Stimulated activated naive B cell treated with anti-CD40 and anti-IgM and Interleukin-4, amounts not matched to agents 10 μg/mL and 1 μg/mL and 100 μg/mL, for 72 hours (primary cell): ENCODE data around the gene RNF115.
A peak's percentile ranks its signal among the peaks of the same experiment; 100 is the strongest.
"Not testable (repeated sequence)": the region's sequence is repeated elsewhere in the genome, so short reads cannot be mapped to it uniquely, and the experiment has no call there.

Experiments
- ATAC-seq, 2 donors: fragments of 150-1000 bp; cut with Tn5 transposase; replicated peaks; 2 replicates each; pipeline ENCODE4 v1.10.0; 2021; ENCODE audit warnings: moderate library complexity in 1 of 2
- DNase-seq: peaks from one replicate; pipeline ENCODE4 v3.0.0; 2021
- H3K27ac Mint-ChIP-seq: one replicate; pipeline ENCODE4 v1.8.0; 2022; ENCODE audit warnings: mild to moderate bottlenecking, mixed read lengths
- H3K27me3 Mint-ChIP-seq, 2 donors: one replicate each; pipeline ENCODE4 v1.8.0; 2022; ENCODE audit warnings: mixed read lengths in 2 of 2
- H3K36me3 Mint-ChIP-seq, 2 donors: one replicate each; pipeline ENCODE4 v1.8.0; 2022; ENCODE audit warnings: mixed read lengths in 2 of 2, mild to moderate bottlenecking in 1 of 2
- H3K4me1 Mint-ChIP-seq, 2 donors: one replicate each; pipeline ENCODE4 v1.8.0; 2022; ENCODE audit warnings: mixed read lengths in 2 of 2, mild to moderate bottlenecking in 1 of 2
- H3K4me3 Mint-ChIP-seq, 2 donors: one replicate each; pipeline ENCODE4 v1.8.0; 2022; ENCODE audit warnings: mild to moderate bottlenecking in 2 of 2, mixed read lengths in 2 of 2, moderate library complexity in 1 of 2
- H3K9me3 Mint-ChIP-seq, 2 donors: one replicate each; pipeline ENCODE4 v1.8.0; 2022; ENCODE audit warnings: mixed read lengths in 2 of 2, mild to moderate bottlenecking in 1 of 2

Gene RNF115

GRCh38 chr1:145777357-145778145 is 46.3 kb downstream of the RNF115 start:
- no peak for DNase-seq
- Mint-ChIP-seq H3K4me3 (no peak overlapping the region), H3K36me3 (peaks cover 17 to 29% of the 10 kb centered on the region in 2 donors), H3K9me3 (no peaks in the 10 kb centered on the region), H3K4me1 (peaks cover 0 to 10% of the 10 kb centered on the region in 2 donors), H3K27ac (peak overlapping the region; percentile 49), H3K27me3 (no peaks in the 10 kb centered on the region)
- no peak for ATAC-seq

GRCh38 chr1:145773423-145773822 is 50.5 kb downstream of the RNF115 start:
- peaks cover 0 to 10% of the 10 kb centered on the region in 2 donors for H3K4me1 Mint-ChIP-seq
- peak overlapping the region; percentile 68 for H3K27ac Mint-ChIP-seq
- ATAC-seq, result no peak

DNA sequence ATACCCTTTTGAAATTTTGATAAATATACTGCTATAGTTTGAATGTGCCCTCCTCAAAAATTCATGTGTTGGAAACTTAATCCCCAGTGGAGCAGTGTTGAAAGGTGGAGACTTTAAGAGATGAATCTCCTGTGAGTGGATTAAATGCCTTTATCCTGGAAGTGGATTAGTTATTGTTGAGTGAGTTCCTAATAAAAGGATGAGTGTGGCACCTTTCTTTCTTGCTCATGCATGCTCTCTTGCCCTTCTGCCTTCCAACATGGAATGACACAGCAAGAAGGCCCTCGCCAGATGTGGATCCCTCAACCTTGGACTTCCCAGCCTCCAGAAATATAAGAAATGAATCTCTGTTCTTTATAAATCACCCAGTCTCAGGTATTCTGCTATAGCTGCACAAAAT is 52.8 kb downstream of the RNF115 start:
- H3K9me3 Mint-ChIP-seq, result no peaks in the 10 kb centered on the region
- no peak overlapping the region for H3K4me3 Mint-ChIP-seq
- H3K4me1 Mint-ChIP-seq, result peaks cover 0 to 10% of the 10 kb centered on the region in 2 donors
- no peaks in the 10 kb centered on the region for H3K27me3 Mint-ChIP-seq
- DNase-seq (no peak), ATAC-seq (no peak)
- H3K27ac Mint-ChIP-seq, result no peak overlapping the region
- peaks cover 36 to 41% of the 10 kb centered on the region in 2 donors for H3K36me3 Mint-ChIP-seq

More at GRCh38 chr1:145773423-145773822, 50.5 kb downstream of the RNF115 start:
- Mint-ChIP-seq H3K4me3 (no peak overlapping the region), H3K9me3 (no peaks in the 10 kb centered on the region), H3K36me3 (peaks cover 28 to 35% of the 10 kb centered on the region in 2 donors), H3K27me3 (no peaks in the 10 kb centered on the region)
- no peak for DNase-seq

DNA sequence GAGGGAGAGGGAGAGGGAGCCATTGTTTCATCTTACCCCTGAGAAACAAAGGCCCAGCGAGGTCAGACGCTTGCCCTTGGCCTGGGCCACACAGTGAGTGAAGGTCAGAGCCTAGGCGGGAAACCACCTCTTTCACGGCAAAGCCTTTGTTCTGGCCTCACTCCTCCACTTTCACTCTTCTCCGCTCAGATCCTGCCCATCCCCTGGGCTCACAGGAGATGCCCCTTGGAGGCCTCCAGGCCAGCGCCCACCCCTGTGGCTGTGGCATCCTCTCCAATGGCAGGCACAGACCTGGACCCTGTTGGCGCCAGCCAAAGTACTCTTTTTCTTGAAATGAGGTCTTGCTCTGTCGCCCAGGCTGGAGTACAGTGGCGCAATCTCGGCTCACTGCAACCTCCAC is 55.9 kb downstream of the RNF115 start:
- DNase-seq, H3K4me3 Mint-ChIP-seq, H3K9me3 Mint-ChIP-seq, H3K27me3 Mint-ChIP-seq, H3K27ac Mint-ChIP-seq, ATAC-seq, H3K4me1 Mint-ChIP-seq: not testable (repeated sequence)
- peaks cover 36 to 44% of the 10 kb centered on the region in 2 donors for H3K36me3 Mint-ChIP-seq

DNA sequence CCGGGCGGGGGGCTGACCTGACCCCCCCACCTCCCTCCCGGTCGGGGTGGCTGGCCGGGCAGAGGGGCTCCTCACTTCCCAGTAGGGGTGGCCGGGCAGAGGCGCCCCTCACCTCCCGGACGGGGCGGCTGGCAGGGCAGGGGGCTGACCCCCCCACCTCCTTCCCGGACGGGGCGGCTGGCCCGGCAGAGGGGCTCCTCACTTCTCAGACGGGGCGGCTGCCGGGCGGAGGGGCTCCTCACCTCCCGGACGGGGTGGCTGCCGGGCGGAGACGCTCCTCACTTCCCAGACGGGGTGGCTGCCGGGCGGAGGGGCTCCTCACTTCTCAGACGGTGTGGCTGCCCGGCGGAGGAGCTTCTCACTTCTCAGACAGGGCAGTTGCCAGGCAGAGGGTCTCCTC is 57.0 kb downstream of the RNF115 start:
- not testable (repeated sequence) for H3K4me3 Mint-ChIP-seq, H3K4me1 Mint-ChIP-seq, H3K9me3 Mint-ChIP-seq, H3K27me3 Mint-ChIP-seq, ATAC-seq, DNase-seq, H3K27ac Mint-ChIP-seq
- peaks cover 34 to 42% of the 10 kb centered on the region in 2 donors for H3K36me3 Mint-ChIP-seq

DNA sequence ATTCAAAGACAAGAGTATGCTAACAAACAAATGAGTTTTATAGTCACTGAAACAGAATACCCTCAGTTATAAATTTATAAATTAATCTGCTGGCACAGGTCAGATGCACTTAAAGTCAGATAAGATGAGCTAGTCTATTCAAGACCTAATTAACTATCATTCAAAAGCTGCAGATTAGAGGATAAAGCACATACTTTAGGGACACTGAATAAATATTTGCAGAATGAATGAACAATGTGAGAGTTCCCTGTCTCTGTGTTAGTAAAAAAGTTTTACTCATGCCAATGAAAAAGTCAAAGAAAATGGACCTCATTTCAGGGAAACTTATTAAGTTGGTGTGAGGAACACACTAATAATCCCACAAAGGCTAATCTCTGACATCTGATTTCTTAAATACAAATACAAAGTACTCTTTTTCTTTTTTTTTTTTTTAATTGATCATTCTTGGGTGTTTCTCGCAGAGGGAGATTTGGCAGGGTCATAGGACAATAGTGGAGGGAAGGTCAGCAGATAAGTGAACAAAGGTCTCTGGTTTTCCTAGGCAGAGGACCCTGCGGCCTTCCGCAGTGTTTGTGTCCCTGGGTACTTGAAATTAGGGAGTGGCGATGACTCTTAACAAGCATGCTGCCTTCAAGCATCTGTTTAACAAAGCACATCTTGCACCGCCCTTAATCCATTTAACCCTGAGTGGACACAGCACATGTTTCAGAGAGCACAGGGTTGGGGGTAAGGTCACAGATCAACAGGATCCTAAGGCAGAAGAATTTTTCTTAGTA is 58.1 kb downstream of the RNF115 start:
- H3K9me3 Mint-ChIP-seq, DNase-seq, H3K27ac Mint-ChIP-seq, H3K27me3 Mint-ChIP-seq, H3K4me1 Mint-ChIP-seq, ATAC-seq, H3K4me3 Mint-ChIP-seq: not testable (repeated sequence)
- peaks cover 35 to 45% of the 10 kb centered on the region in 2 donors for H3K36me3 Mint-ChIP-seq

DNA sequence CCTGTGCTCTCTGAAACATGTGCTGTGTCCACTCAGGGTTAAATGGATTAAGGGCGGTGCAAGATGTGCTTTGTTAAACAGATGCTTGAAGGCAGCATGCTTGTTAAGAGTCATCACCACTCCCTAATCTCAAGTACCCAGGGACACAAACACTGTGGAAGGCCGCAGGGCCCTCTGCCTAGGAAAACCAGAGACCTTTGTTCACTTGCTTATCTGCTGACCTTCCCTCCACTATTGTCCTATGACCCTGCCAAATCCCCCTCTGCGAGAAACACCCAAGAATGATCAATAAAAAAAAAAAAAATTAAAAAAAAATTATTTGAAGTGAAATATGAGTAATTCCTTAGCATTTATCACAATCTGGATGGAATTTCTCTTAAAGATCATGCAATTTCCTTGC is 58.8 kb downstream of the RNF115 start:
- not testable (repeated sequence) for H3K27ac Mint-ChIP-seq, H3K9me3 Mint-ChIP-seq, H3K27me3 Mint-ChIP-seq, H3K4me1 Mint-ChIP-seq, H3K4me3 Mint-ChIP-seq, DNase-seq, ATAC-seq
- H3K36me3 Mint-ChIP-seq, result peaks cover 40 to 50% of the 10 kb centered on the region in 2 donors

DNA sequence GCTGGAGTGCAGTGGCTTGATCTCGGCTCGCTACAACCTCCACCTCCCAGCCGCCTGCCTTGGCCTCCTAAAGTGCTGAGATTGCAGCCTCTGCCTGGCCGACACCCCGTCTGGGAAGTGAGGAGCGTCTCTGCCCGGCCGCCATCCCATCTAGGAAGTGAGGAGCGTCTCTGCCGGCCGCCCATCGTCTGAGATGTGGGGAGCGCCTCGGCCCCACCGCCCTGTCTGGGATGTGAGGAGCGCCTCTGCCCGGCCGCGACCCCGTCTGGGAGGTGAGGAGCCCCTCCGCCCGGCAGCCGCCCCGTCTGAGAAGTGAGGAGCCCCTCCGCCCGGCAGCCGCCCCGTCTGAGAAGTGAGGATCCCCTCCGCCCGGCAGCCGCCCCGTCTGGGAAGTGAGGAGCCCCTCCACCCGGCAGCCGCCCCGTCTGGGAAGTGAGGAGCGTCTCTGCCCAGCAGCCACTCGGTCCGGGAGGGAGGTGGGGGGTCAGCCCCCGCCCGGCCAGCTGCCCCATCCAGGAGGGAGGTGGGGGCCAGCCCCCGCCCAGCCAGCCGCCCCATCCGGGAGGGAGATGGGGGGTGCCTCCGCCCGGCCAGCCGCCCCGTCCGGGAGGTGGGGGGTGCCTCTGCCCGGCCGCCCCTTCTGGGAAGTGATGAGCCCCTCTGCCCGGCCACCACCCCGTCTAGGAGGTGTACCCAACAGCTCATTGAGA is 59.5 kb downstream of the RNF115 start:
- not testable (repeated sequence) for H3K27me3 Mint-ChIP-seq, H3K4me1 Mint-ChIP-seq, H3K9me3 Mint-ChIP-seq, H3K27ac Mint-ChIP-seq, ATAC-seq, H3K4me3 Mint-ChIP-seq, DNase-seq
- H3K36me3 Mint-ChIP-seq, result peaks cover 44 to 56% of the 10 kb centered on the region in 2 donors

- not testable (repeated sequence) for H3K4me1 Mint-ChIP-seq, H3K9me3 Mint-ChIP-seq, ATAC-seq, DNase-seq, H3K4me3 Mint-ChIP-seq, H3K27me3 Mint-ChIP-seq, H3K27ac Mint-ChIP-seq
- peaks cover 43 to 60% of the 10 kb centered on the region in 2 donors for H3K36me3 Mint-ChIP-seq
Measured at GRCh38 chr1:145762001-145762400, 61.9 kb downstream of the RNF115 start.

DNA sequence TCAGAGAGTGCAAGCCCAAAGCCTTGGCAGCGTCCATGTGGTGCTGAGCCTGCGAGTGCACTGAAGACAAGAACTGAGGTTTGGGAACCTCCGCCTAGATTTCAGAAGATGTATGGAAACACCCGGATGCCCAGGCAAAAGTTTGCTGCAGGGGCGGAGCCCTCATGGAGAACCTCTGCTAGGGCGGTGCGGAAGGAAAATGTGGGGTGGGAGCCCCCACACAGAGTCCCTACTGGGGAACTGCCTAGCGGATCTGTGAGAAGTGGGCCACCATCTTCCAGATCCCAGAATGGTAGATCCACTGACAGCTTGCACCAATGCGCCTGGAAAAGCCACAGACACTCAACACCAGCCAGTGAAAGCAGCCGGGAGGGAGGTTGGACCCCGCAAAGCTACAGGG is 62.4 kb downstream of the RNF115 start:
- ATAC-seq, H3K4me1 Mint-ChIP-seq, H3K27ac Mint-ChIP-seq, DNase-seq, H3K9me3 Mint-ChIP-seq, H3K4me3 Mint-ChIP-seq, H3K27me3 Mint-ChIP-seq: not testable (repeated sequence)
- peaks cover 44 to 66% of the 10 kb centered on the region in 2 donors for H3K36me3 Mint-ChIP-seq

- DNase-seq, H3K4me3 Mint-ChIP-seq, H3K27me3 Mint-ChIP-seq, H3K4me1 Mint-ChIP-seq, H3K9me3 Mint-ChIP-seq, ATAC-seq: not testable (repeated sequence)
- H3K36me3 Mint-ChIP-seq, result peaks cover 45 to 69% of the 10 kb centered on the region in 2 donors
- H3K27ac Mint-ChIP-seq, result peak overlapping the region; percentile 42
Measured at GRCh38 chr1:145760395-145760949, 63.4 kb downstream of the RNF115 start.

GRCh38 chr1:145759721-145760120 is 64.2 kb downstream of the RNF115 start:
- Mint-ChIP-seq H3K36me3 (peaks cover 49 to 70% of the 10 kb centered on the region in 2 donors), H3K27me3 (no peaks in the 10 kb centered on the region), H3K27ac (no peak overlapping the region), H3K4me1 (peaks cover 5 to 9% of the 10 kb centered on the region in 2 donors), H3K4me3 (no peak overlapping the region), H3K9me3 (peaks cover 6 to 10% of the 10 kb centered on the region in 2 donors)
- DNase-seq (no peak), ATAC-seq (no peak)

DNA sequence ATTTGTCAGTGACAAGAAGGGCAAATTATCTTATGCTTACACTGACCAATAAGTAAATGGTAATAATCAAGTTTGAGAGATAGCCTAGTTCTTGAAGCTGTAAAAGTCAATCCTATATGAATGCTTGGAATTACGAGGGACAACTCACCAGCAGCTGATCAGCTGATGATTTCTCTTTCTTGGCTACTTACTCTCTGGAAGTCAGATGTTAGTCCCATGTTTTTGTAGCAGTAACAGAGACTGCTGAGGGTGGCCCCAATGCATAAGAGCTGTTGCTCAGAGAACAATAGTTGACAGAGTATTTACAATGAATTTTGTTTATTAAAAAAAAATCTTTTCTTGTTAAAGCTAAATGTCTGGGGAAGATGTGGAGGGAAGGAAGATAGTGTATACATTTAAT is 65.3 kb downstream of the RNF115 start:
- Mint-ChIP-seq H3K9me3 (peaks cover 6 to 10% of the 10 kb centered on the region in 2 donors), H3K27ac (no peak overlapping the region), H3K36me3 (peaks cover 47 to 73% of the 10 kb centered on the region in 2 donors), H3K27me3 (no peaks in the 10 kb centered on the region), H3K4me3 (no peak overlapping the region), H3K4me1 (peaks cover 5 to 9% of the 10 kb centered on the region in 2 donors)
- DNase-seq (no peak), ATAC-seq (no peak)

GRCh38 chr1:145758116-145758515 is 65.8 kb downstream of the RNF115 start:
- no peak overlapping the region for H3K4me3 Mint-ChIP-seq

More at GRCh38 chr1:145758116-145758515, 65.8 kb downstream of the RNF115 start:
- H3K9me3 Mint-ChIP-seq, result peaks cover 6 to 10% of the 10 kb centered on the region in 2 donors
- H3K27me3 Mint-ChIP-seq, result no peaks in the 10 kb centered on the region
- ATAC-seq (no peak), DNase-seq (no peak)
- no peak overlapping the region for H3K27ac Mint-ChIP-seq
- peaks cover 45 to 69% of the 10 kb centered on the region in 2 donors for H3K36me3 Mint-ChIP-seq
- peaks cover 5 to 9% of the 10 kb centered on the region in 2 donors for H3K4me1 Mint-ChIP-seq
